Stimulated activated CD8-positive, alpha-beta memory T cell treated with anti-CD3 and anti-CD28 coated beads, Interleukin-7, amount 100 ng/mL, for 4 hours (primary cell): Measurements from ENCODE around the gene FNDC3A.
"Not testable (repeated sequence)": the region's sequence is repeated elsewhere in the genome, so short reads cannot be mapped to it uniquely, and the experiment has no call there.

Experiments used
- DNase-seq, 2 donors: peaks; one replicate each; pipeline ENCODE4 v3.0.0-alpha.2; 2020; ENCODE audit warnings: low read depth in 2 of 2

FNDC3A gene

DNA sequence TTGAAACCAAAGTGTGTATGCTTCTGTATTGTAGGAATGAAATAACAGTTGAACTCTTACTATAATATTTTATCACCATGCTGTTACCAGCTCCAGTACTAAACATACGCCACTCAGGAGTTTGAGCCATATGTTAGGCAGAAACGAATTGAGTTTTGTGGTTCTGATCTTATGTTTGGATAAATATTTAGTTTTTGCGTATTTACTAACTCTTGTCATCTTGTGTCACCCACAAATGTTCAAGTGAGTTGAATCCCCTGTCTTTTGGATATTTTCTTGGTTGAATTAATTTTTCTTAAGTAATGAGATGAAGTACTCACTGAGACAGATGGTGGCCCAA is 1.5 kb downstream of the FNDC3A start:
- DNase-seq = no peak

DNA sequence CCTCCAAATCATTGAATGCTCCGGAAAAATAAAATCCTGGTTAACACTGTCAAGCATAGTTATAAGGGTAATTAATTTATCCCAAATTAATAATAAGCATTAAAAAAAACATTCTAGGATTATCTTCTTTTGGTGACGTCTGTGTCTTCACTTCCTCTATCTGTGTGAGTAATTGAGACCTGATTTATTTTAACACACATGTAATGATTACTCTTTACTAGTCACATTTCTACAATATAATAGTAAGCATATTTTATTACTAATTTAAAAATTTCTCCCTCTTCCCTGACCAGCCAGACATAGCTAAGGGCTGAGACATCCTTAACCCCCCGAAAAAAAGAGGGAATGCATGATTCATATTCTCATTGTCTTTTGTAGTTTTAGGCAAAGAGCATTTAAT is 2.3 kb downstream of the FNDC3A start:
- DNase-seq = no peak

DNA sequence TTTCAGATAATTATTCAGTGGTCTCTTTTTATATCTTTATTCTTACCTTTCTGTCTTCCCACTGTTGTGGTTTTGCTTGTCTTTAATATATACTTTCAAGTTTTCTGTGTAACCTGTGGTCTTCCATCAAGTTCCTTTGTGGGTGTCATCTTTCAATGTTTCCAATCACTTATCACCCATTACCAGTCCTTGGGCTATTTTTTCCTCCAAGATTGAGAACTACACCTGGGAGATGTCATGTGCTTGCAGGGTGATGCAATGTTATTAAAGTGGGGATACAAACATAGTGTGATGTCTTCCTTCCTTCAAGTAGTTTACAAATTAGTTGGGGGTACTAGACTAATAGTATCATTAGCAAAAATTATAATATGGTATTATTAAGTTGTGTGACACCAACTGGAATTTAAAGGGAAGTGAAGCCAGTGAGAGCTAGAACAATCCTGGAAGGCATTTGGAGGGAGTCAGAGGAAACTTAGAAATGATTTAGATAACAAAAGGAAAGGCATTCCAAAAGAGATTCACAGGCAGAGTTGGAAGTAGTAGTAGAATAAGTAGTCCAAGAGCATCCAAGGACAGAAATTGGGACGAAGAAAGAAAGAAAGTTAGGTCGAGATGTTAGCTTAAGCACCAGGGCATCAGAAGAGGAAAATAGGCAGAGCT is 3.4 kb downstream of the FNDC3A start:
- no peak for DNase-seq

DNA sequence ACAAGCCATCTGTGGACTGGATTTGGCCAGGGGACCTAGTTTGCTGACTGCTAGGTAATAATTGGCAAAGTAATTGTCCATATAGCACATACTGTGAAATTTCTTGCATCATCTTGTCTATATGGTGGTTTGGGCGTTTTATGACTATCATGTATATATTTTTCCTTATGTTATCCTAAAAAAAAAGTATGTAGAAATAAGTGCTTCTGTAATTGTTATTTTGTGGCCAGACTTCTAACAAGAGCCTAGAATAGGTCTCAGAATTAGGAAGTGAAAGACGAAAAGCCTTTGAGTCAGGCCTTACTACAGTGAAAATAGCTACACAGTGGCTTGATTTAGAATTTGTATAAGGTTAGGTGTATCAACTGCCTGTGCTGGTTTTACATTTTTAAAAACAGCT is 4.2 kb downstream of the FNDC3A start:
- DNase-seq = no peak

DNA sequence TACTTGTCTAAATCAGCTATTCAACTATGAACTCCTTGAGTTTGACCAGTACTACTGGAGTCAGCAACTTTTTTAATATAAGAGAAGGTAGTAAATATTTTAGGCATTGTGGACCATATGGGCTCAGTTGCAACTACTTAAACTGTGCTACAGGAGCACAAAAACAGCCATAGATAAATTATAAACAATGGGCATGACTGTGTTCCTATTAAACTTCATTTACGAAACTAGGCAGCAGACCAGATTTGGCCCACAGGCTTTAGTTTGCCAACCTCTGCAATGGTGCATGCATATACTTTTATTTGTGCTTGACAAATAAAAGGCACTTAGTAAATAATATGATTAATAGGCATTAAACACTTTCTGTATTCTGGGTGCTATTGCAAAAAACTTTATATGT is 7.6 kb downstream of the FNDC3A start:
- no peak for DNase-seq

DNA sequence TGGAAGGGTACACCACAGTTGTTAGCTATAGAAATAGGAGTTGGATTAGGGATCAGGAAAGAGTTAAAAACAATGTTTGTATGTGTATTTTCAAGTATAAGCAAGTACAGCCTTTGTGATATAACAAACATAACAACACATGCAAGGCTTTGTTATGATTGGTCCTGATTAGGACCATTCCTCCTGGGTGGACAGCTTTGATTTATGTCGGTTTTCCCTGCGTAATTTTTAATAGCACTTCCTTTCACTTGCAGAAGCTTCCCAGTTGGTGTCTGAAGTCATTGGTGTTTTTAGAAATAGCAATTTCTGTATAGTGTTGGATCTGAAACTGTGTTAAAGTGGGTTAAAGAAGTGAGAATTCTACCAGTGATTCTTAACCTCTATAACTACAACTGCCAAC is 10.0 kb downstream of the FNDC3A start:
- DNase-seq = no peak

DNA sequence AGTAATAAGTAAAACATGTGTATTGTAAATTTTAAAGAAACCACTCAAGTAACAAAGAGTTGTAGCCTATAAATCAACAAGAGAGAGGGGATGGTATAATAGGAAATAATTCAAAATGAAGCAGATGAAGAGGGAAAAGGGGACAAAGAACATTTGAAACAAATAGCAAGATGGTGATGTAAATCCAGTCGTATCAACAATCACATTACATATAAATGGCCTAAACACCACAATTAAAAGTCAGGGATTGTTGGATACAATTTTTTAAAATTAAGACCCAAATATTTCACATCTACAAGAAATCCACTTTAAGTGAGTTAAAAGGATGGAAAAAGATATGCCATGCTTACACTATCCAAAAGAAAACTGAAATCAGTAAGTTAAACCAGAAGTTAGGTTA is 15.2 kb downstream of the FNDC3A start:
- no peak for DNase-seq

DNA sequence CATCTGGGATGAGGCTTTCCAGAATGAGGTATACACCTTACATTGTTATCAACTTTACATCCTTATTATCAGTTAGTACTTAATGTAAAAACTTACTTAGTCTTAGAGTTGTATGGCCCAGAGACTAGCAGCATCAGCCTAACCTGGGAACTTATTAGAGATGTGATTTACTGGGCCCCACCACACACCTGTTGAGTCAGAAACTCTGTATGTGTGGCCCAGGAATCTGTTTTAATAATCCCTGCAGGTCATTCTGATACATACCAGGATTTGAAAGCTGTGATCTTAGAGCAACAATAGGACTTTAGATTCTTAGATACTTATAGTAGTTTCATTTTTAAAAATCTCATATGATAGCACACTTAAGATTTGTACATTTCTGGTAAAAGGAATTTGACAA is 17.4 kb downstream of the FNDC3A start:
- DNase-seq = no peak

DNA sequence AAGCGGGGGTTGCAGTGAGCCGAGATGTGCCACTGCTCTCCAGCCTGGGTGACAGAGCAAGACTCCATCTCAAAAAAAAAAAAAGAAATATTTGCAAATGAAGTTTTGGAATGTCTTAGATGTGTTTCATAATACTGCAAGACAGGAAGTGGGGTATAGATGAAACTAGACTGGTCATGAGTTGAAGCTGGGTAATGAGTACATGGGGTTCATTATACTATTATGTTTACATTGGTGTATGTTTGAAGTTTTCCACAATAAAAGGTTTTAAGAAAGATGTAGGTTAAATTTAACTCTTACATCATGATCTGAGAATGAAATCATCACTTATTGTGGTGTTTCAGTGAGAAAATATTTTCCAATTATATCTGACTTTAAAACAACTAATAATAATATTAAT is 19.0 kb downstream of the FNDC3A start:
- DNase-seq = no peak

DNA sequence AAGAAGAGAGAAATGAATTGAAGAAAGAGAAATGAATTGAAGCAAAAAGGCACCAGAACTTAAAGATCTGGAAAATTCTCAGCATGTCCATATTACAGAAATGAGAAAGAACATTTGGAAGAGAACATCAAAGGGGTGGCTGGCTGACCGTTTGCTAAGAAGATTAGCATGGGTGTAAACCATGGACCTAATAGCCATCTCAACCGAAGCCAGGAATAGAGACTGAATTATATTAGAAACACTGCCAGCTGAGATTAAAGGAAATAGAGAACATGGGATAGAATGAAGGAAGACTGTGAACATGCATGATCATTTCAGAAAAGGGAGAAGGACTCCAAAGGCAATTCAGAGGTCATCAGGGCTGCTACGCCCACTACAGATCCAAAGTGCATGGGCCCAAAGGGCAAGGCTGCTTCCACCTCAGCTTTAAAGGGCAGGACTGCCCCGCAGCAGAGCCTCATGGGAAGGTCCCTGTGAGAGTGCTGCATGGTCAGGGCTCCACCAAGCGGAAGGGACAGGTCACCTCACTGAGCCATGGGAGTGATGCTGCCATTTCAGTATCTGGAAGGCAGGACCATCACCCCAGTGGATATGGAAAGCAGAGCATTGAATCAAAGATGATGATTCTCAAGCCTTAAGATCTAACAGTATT is 23.1 kb downstream of the FNDC3A start:
- no peak for DNase-seq

DNA sequence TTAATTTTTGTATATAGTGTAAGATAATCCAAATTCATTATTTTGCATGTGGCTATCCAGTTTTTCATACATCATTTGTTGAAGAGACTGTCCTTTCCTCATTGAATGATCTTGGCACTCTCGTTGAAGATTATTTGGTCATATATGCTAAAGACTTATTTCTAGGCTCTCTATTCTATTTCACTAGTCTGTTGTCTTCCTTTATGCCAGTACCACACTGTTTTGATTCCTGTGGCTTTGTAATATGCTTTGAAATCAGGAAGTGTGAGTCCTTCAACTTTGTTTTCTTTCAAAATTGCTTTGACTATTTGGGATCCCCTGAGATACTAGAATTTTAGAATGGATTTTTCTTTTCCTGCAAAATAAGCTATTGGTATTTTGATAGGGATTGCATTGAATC is 24.5 kb downstream of the FNDC3A start:
- no peak for DNase-seq

DNA sequence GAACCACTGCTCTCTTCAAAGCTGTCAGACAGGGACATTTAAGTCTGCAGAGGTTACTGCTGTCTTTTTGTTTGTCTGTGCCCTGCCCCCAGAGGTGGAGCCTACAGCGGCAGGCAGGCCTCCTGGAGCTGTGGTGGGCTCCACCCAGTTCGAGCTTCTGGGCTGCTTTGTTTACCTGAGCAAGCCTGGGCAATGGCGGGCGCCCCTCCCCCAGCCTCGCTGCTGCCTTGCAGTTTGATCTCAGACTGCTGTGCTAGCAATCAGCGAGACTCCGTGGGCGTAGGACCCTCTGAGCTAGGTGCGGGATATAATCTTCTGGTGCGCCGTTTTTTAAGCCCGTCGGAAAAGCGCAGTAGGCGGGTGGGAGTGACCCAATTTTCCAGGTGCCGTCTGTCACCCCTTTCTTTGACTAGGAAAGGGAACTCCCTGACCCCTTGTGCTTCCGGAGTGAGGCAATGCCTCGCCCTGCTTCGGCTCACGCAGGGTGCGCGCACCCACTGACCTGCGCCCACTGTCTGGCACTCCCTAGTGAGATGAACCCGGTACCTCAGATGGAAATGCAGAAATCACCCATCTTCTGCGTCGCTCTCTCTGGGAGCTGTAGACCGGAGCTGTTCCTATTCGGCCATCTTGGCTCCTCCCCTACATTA is 43.4 kb downstream of the FNDC3A start:
- DNase-seq = not testable (repeated sequence)

DNA sequence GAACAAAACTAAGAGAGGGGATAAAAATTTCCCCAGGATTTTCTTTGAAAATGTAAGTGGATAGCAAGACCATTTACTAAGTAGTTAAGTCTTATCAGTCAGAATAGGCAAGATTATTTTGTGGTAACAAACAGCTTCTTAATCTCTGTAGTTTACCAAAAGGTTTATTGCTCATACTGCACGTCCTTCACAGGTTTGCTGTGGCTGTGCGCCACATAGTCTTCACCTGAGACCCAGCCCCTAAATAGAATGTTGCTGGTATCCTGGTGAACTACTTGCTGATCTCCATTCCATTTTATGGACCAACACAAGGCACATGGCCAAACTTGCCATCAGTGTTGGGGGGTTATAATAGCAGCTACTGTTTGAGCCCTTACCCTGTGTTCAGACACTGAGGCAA is 44.6 kb downstream of the FNDC3A start:
- no peak for DNase-seq

DNA sequence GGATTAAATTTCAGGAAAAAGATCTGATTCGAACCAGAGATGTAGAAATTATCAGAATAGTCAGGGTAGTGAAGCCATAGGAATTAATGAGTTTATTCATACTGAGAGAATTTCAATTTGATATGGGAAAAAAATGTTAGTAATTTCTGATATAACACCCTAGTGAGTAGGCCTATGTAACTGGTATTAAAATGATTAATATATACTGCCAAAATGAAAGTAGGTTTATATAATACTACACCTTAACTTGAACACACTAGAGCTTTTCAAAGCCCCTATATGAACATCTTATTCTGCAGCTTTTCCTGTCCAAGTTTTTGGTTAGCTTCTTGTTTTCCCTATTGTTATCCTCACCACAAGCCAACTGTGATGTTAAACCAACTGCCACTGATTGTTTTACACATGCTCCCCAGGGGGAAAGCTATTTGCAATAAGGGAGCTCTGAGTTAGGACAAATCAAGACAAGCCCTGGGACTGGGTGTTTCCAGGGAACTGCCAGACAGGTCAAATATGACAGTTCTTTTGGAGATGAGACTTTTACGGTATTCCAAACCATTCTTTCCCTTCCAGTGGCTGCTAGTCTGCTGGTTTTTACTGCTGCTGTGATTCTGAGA is 45.3 kb downstream of the FNDC3A start:
- DNase-seq = no peak

DNA sequence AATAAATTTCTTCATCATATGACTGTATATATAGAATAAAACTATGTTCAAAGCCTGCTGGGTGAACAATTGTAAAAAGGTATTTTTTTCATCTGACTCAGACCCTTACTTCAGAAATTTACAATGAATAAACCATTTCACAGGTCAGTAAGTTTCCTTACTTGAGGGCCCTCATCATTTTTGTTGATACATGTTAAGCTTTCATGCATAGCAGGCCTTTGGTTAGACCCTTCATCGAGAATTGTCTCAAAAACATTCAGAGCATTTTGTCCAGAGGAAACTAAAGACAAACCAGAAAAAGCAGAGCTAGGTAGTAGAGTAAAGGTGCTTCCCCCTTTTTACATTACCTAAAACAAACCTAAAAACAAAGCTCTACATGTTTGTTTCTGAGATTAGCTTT is 46.2 kb downstream of the FNDC3A start:
- DNase-seq = no peak

DNA sequence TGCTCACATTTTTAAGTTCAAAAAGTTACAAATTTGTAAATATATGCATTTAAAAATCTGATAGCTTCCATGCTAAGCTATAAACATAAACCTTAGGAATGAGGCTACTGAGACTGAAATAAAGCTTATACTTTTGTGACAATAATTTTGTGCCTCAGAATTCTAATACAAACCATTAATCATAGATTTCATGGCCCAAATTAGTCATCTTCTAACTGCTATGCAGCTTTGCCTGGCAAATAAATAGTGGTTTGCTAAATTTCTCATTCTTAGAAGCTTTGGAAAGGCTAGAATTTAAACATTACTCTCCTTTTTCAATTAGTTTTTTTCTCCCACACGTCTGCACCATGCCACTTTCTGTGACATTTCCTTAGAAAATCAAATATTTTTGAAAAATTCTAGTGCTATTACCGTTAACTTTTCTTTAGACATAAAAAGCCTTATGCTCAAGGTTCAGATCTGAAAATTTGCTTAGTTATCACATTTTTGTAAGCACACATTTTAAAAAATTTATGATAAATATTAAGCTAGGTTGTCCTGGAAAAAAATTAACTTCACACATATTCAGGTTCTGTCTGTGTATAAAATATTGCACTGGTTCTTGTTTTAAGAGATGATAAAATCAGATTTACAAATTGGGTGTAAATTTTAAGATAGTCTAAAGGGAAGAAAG is 46.9 kb downstream of the FNDC3A start:
- no peak for DNase-seq

DNA sequence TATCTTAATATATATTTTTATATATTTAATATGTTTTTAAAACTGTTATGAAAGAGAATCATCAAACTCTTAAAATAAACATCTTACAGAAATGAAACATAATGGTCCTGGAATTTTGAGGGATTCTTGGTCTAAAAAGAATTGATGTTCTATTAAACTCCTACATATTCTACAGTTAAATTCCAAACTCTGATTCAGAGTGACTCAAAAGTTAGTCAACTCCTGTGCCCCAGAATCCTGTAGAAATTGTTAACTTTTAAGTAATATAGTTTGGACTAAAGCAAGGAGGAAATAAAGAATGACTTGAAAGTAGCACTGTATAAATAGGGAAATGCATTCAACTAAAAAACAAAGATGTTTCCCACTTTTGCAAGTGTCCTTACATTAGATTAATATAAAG is 47.7 kb downstream of the FNDC3A start:
- DNase-seq = no peak

DNA sequence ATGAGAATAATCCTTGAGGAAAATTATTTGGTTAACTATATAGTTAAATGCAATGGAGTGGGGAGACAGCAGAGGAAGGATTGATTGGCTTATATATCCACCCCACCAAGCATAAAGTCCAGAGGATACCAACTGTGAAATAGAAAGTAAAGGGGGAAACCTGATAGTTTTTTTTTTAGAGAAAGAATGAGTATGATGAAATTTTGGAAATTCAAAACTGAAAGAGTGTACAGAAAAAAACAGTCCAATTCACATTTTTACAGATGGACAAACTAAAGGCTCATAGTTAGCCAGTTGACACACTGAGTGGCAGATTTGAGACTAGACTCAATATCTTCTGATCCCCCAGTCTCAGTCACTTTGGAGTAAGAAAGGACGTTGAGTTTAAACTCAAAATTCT is 51.1 kb downstream of the FNDC3A start:
- no peak for DNase-seq

DNA sequence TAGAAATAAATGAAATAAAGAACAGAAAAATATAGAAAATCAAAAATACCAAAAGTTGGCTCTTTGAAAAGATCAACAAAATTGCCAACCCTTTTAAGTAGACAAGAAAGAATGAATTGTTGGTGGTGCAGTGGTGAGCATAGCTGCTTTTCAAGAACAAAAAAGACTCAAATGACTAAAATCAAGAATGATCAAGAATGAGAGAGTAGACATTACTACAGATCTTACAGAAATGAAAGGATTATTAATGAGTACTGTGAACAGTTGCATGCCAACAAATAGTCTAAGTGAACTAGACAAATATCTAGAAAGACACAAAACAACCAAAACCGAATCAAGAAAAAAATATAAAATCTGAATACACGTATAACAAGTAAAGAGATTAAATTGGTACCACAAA is 53.9 kb downstream of the FNDC3A start:
- DNase-seq = no peak

DNA sequence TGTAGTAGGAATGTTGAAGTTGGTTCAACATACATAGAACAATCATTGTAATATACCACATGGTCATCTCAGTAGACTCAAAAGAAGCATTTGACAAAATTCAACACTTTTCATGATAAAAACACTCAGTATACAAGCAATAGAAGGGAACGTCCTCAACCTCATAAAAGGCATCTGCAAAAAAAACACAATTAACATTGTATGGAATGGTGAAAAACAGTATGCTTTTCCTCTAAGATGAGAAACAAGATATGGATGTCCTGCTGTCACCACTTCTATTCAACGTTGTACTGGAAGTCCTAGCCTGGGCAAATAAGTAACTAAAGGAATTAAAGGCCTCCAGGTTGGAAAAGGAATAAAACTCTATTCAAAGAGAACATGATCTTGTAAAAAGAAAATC is 54.5 kb downstream of the FNDC3A start:
- DNase-seq = no peak

DNA sequence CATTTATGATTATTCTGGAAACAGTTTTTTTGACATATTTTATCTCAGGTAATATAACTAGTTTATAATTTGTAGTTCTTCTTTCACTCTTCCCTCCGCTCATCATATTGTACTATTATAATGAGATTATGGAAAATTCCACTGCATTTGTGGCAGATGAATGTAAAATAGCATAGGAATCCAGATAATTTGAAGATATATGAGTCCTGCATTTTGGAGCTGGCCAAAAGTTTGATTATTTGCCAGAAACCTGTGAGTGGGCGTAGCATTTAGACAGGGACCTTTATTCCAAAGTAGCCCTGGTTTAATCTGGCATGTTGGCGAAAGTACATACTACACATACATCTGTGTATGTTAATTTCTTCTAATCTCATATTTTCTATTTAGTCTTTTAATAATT is 65.2 kb downstream of the FNDC3A start:
- DNase-seq = no peak

DNA sequence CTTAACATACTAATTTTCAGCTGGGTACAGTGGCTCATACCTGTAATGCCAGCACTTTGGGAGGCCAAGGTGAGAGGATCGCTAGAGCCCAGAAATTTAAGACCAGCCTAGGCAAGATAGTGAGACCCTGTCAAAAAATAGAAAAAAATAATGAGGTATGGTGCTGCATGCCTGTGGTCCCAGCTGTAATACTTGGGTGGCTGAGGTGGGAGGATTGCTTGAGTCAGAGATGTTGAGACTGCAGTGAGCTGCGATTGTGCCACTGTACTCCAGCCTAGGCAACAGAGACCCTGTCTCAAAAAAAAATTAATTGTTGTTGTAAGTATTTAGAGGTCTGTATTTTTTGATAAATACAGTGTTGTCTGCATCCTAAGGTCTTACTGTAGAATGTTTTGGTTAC is 66.8 kb downstream of the FNDC3A start:
- DNase-seq = no peak

DNA sequence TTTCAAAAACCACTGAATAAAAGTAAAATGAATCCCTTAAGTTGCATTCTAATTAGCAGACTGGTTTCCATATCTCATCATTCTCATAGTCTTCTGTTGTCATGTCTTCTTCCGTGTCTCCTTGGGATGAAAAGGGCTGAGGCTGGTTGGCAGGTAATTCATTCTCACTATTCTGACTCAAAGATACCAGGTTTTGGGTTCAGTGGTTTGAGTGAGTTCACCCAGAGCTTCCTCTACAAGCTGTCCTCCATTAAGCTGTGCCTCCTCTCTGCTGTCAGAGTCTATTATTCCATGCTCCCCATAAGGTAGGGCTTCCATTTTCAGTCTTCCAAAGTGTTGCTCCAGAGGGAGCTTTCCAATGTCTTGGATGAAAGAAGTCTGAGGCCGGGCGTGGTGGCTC is 68.3 kb downstream of the FNDC3A start:
- DNase-seq = no peak
